ENCODE results near the gene KCTD1.

KCTD1 gene

GRCh38 chr18:26466026-26466425, 82.3 kb downstream of the KCTD1 start:
- no peak overlapping the region for H3K27ac ChIP-seq (ENCODE audit: low read depth, low read length)
- no peak overlapping the region for H3K4me3 ChIP-seq (ENCODE audit: low read depth, low read length)
- H2AFZ ChIP-seq (ENCODE audit: low read length, unreplicated experiment), result no peak overlapping the region
- H3K36me3 ChIP-seq (ENCODE audit: insufficient read depth, low read length), result peaks cover 3% of the 10 kb centered on the region; the same call in 1 of the 2 replicates
- no peaks in the 10 kb centered on the region for H3K79me2 ChIP-seq (ENCODE audit: control insufficient read depth, insufficient read depth, low read length, unreplicated experiment)
- H3K4me1 ChIP-seq (ENCODE audit: control insufficient read depth, insufficient read depth, low read length, unreplicated experiment), result no peaks in the 10 kb centered on the region
- no peaks in the 10 kb centered on the region for H3K27me3 ChIP-seq (ENCODE audit: insufficient read depth, low read length)

- no peak overlapping the region for H3K27ac ChIP-seq (ENCODE audit: low read depth, low read length)
- no peaks in the 10 kb centered on the region for H3K27me3 ChIP-seq (ENCODE audit: insufficient read depth, low read length)
- H3K36me3 ChIP-seq (ENCODE audit: insufficient read depth, low read length), result peaks cover 3% of the 10 kb centered on the region; the same call in 1 of the 2 replicates
- H3K79me2 ChIP-seq (ENCODE audit: control insufficient read depth, insufficient read depth, low read length, unreplicated experiment), result no peaks in the 10 kb centered on the region
- H3K4me1 ChIP-seq (ENCODE audit: control insufficient read depth, insufficient read depth, low read length, unreplicated experiment), result no peaks in the 10 kb centered on the region
- no peak overlapping the region for H2AFZ ChIP-seq (ENCODE audit: low read length, unreplicated experiment)
- no peak overlapping the region for H3K4me3 ChIP-seq (ENCODE audit: low read depth, low read length)
Observed at GRCh38 chr18:26465431-26465830, 82.9 kb downstream of the KCTD1 start.

- H3K79me2 ChIP-seq (ENCODE audit: control insufficient read depth, insufficient read depth, low read length, unreplicated experiment), result no peaks in the 10 kb centered on the region
- H3K36me3 ChIP-seq (ENCODE audit: insufficient read depth, low read length), result peaks cover 3% of the 10 kb centered on the region; the same call in 1 of the 2 replicates
- H3K4me3 ChIP-seq (ENCODE audit: low read depth, low read length), result no peak overlapping the region
- H3K27me3 ChIP-seq (ENCODE audit: insufficient read depth, low read length), result no peaks in the 10 kb centered on the region
- H3K4me1 ChIP-seq (ENCODE audit: control insufficient read depth, insufficient read depth, low read length, unreplicated experiment), result no peaks in the 10 kb centered on the region
- H2AFZ ChIP-seq (ENCODE audit: low read length, unreplicated experiment), result no peak overlapping the region
- no peak overlapping the region for H3K27ac ChIP-seq (ENCODE audit: low read depth, low read length)
Observed at GRCh38 chr18:26464128-26465011, 84.0 kb downstream of the KCTD1 start.

GRCh38 chr18:26462355-26462754, 86.0 kb downstream of the KCTD1 start:
- H3K27me3 ChIP-seq (ENCODE audit: insufficient read depth, low read length), result no peaks in the 10 kb centered on the region
- peaks cover 11% of the 10 kb centered on the region for H3K4me1 ChIP-seq (ENCODE audit: control insufficient read depth, insufficient read depth, low read length, unreplicated experiment)
- H3K79me2 ChIP-seq (ENCODE audit: control insufficient read depth, insufficient read depth, low read length, unreplicated experiment), result no peaks in the 10 kb centered on the region
- H3K27ac ChIP-seq (ENCODE audit: low read depth, low read length), result no peak overlapping the region
- H2AFZ ChIP-seq (ENCODE audit: low read length, unreplicated experiment), result no peak overlapping the region
- H3K36me3 ChIP-seq (ENCODE audit: insufficient read depth, low read length), result peaks cover 8% of the 10 kb centered on the region; the same call in 1 of the 2 replicates
- H3K4me3 ChIP-seq (ENCODE audit: low read depth, low read length), result no peak overlapping the region

- Histone ChIP-seq H3K27ac (ENCODE audit: low read depth, low read length) (no peak overlapping the region), H3K4me3 (ENCODE audit: low read depth, low read length) (no peak overlapping the region), H3K36me3 (ENCODE audit: insufficient read depth, low read length) (peaks cover 8% of the 10 kb centered on the region; the same call in 1 of the 2 replicates), H3K27me3 (ENCODE audit: insufficient read depth, low read length) (no peaks in the 10 kb centered on the region), H3K4me1 (ENCODE audit: control insufficient read depth, insufficient read depth, low read length, unreplicated experiment) (peaks cover 15% of the 10 kb centered on the region), H2AFZ (ENCODE audit: low read length, unreplicated experiment) (no peak overlapping the region), H3K79me2 (ENCODE audit: control insufficient read depth, insufficient read depth, low read length, unreplicated experiment) (no peaks in the 10 kb centered on the region)
Observed at GRCh38 chr18:26461405-26461804, 86.9 kb downstream of the KCTD1 start.

- no peak overlapping the region for H2AFZ ChIP-seq (ENCODE audit: low read length, unreplicated experiment)
- H3K4me3 ChIP-seq (ENCODE audit: low read depth, low read length), result no peak overlapping the region
- H3K27ac ChIP-seq (ENCODE audit: low read depth, low read length), result no peak overlapping the region
- H3K79me2 ChIP-seq (ENCODE audit: control insufficient read depth, insufficient read depth, low read length, unreplicated experiment), result no peaks in the 10 kb centered on the region
- H3K27me3 ChIP-seq (ENCODE audit: insufficient read depth, low read length), result no peaks in the 10 kb centered on the region
- H3K4me1 ChIP-seq (ENCODE audit: control insufficient read depth, insufficient read depth, low read length, unreplicated experiment), result peaks cover 18% of the 10 kb centered on the region
- 0 out of 2 replicates have a peak, but pooled peaks cover 6% of the 10 kb centered on the region for H3K36me3 ChIP-seq (ENCODE audit: insufficient read depth, low read length)
Observed at GRCh38 chr18:26460449-26461091, 87.8 kb downstream of the KCTD1 start.

- Histone ChIP-seq H2AFZ (ENCODE audit: low read length, unreplicated experiment) (no peak overlapping the region), H3K27me3 (ENCODE audit: insufficient read depth, low read length) (no peaks in the 10 kb centered on the region), H3K4me3 (ENCODE audit: low read depth, low read length) (no peak overlapping the region), H3K36me3 (ENCODE audit: insufficient read depth, low read length) (0 out of 2 replicates have a peak, but pooled peaks cover 6% of the 10 kb centered on the region), H3K4me1 (ENCODE audit: control insufficient read depth, insufficient read depth, low read length, unreplicated experiment) (peaks cover 18% of the 10 kb centered on the region), H3K27ac (ENCODE audit: low read depth, low read length) (no peak overlapping the region), H3K79me2 (ENCODE audit: control insufficient read depth, insufficient read depth, low read length, unreplicated experiment) (no peaks in the 10 kb centered on the region)
Observed at GRCh38 chr18:26459884-26460283, 88.5 kb downstream of the KCTD1 start.

GRCh38 chr18:26459340-26459739, 89.0 kb downstream of the KCTD1 start:
- Histone ChIP-seq H3K27me3 (ENCODE audit: insufficient read depth, low read length) (no peaks in the 10 kb centered on the region), H3K27ac (ENCODE audit: low read depth, low read length) (no peak overlapping the region), H3K4me3 (ENCODE audit: low read depth, low read length) (no peak overlapping the region), H3K4me1 (ENCODE audit: control insufficient read depth, insufficient read depth, low read length, unreplicated experiment) (peaks cover 18% of the 10 kb centered on the region), H3K36me3 (ENCODE audit: insufficient read depth, low read length) (0 out of 2 replicates have a peak, but pooled peaks cover 6% of the 10 kb centered on the region), H3K79me2 (ENCODE audit: control insufficient read depth, insufficient read depth, low read length, unreplicated experiment) (no peaks in the 10 kb centered on the region), H2AFZ (ENCODE audit: low read length, unreplicated experiment) (no peak overlapping the region)

GRCh38 chr18:26458526-26459232, 89.7 kb downstream of the KCTD1 start:
- no peak overlapping the region for H2AFZ ChIP-seq (ENCODE audit: low read length, unreplicated experiment)
- no peak overlapping the region for H3K4me3 ChIP-seq (ENCODE audit: low read depth, low read length)
- no peaks in the 10 kb centered on the region for H3K79me2 ChIP-seq (ENCODE audit: control insufficient read depth, insufficient read depth, low read length, unreplicated experiment)
- peaks cover 18% of the 10 kb centered on the region for H3K4me1 ChIP-seq (ENCODE audit: control insufficient read depth, insufficient read depth, low read length, unreplicated experiment)
- peak overlapping the region; percentile 36 for H3K27ac ChIP-seq (ENCODE audit: low read depth, low read length)
- no peaks in the 10 kb centered on the region for H3K27me3 ChIP-seq (ENCODE audit: insufficient read depth, low read length)
- 0 out of 2 replicates have a peak, but pooled peaks cover 6% of the 10 kb centered on the region for H3K36me3 ChIP-seq (ENCODE audit: insufficient read depth, low read length)

GRCh38 chr18:26457611-26458353, 90.6 kb downstream of the KCTD1 start:
- no peaks in the 10 kb centered on the region for H3K79me2 ChIP-seq (ENCODE audit: control insufficient read depth, insufficient read depth, low read length, unreplicated experiment)
- no peak overlapping the region for H3K4me3 ChIP-seq (ENCODE audit: low read depth, low read length)
- H2AFZ ChIP-seq (ENCODE audit: low read length, unreplicated experiment), result no peak overlapping the region
- no peaks in the 10 kb centered on the region for H3K27me3 ChIP-seq (ENCODE audit: insufficient read depth, low read length)
- H3K27ac ChIP-seq (ENCODE audit: low read depth, low read length), result no peak overlapping the region
- peaks cover 18% of the 10 kb centered on the region for H3K4me1 ChIP-seq (ENCODE audit: control insufficient read depth, insufficient read depth, low read length, unreplicated experiment)
- 0 out of 2 replicates have a peak, but pooled peaks cover 6% of the 10 kb centered on the region for H3K36me3 ChIP-seq (ENCODE audit: insufficient read depth, low read length)

Measured in ACC112 (cell line).